Measurements from ENCODE around the gene ANKRD11. TPM values are rescaled to one million over a fixed set of nuclear protein-coding genes. Genes with fewer than 3 reads are reported as not detected.
A peak's percentile ranks its signal among the peaks of the same experiment; 100 is the strongest.

Gene ANKRD11
- total and polyA plus RNA-seq, 9 donors, result 52.1 to 188 (median 109) TPM

DNA sequence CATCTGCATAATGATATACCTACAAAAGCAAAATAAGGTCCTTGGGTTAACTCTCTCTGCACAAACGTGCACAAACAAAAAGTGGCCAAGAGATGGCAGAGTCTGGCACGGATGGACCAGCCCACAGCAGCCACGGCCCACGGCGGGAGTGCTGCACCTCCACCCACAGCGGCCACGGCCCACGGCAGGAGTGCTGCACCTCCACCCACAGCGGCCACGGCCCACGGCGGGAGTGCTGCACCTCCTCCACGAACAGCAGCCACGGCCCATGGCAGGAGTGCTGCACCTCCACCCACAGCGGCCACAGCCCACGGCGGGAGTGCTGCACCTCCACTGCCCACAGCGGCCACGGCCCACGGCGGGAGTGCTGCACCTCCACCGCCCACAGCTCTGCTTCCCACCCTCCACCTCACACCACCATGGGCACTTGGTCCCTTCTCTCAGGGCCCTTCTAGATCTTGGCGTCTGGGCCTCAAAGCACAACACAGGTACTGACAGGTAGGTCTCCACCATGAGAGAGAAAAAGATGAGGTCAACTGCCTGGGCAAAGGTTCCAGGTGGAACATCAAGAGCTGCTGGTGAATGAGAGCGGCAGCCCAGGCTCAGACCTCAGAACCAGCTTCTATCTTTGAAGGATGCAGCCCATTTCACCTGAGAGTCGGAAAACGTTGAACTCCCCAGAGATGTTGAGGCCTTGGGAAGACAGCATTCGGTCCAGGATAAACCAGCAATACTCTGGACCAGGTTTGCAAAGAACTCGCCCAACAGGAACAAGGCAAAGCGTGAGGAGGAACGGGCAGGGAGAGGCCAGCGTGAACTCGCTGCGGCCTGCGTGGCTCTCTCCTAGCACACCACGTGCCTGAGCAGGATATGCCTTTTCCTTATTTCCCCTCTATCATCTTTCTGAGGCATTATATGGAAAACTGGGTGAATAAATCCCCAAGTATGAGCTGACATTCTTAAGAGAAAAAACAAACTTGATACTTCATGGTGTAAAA is 148.4 kb downstream of the ANKRD11 start:
- intact Hi-C loops (cut with DNase I), result no loop called here
- Histone ChIP-seq H3K4me3 (no peak overlapping the region), H3K27me3 (no peaks in the 10 kb centered on the region), H3K9me3 (no peaks in the 10 kb centered on the region), H3K4me1 (ENCODE audit: insufficient read depth) (peaks cover 38% of the 10 kb centered on the region), H3K27ac (no peak overlapping the region), H3K36me3 (no peaks in the 10 kb centered on the region)
- peak in 2 of 5 donors; percentile 16 to 29 for DNase-seq
- 71 to 84% (median 83%) methylated on average over 35 of the region's 35 CpGs for WGBS, 3 donors
- no peak for TF ChIP-seq EP300 (IDR thresholded peaks at IDR 0.05)
- no peak for TF ChIP-seq POLR2A (IDR thresholded peaks at IDR 0.05)
- TF ChIP-seq, protein P1, sequence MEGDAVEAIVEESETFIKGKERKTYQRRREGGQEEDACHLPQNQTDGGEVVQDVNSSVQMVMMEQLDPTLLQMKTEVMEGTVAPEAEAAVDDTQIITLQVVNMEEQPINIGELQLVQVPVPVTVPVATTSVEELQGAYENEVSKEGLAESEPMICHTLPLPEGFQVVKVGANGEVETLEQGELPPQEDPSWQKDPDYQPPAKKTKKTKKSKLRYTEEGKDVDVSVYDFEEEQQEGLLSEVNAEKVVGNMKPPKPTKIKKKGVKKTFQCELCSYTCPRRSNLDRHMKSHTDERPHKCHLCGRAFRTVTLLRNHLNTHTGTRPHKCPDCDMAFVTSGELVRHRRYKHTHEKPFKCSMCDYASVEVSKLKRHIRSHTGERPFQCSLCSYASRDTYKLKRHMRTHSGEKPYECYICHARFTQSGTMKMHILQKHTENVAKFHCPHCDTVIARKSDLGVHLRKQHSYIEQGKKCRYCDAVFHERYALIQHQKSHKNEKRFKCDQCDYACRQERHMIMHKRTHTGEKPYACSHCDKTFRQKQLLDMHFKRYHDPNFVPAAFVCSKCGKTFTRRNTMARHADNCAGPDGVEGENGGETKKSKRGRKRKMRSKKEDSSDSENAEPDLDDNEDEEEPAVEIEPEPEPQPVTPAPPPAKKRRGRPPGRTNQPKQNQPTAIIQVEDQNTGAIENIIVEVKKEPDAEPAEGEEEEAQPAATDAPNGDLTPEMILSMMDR (IDR thresholded peaks at IDR 0.05), result no peak

DNA sequence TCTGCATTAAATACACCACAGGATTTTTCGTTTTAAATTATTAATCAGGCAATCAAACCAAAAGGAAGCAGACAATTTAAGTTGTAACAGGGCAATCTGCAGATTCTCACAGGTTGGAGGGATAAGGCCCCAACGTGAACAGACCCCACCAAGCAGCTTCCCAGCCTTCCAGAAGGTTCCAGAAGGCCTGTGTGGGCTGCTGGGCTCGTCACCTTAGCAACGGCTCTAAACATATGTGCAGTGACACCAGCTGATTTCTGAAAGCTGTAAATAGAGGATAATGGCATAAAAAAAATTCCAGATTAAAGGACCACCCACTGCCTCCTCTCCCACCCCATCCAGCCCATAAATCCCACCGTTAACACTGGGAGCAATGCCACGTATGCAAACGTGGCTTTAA is 149.1 kb downstream of the ANKRD11 start:
- no peak for DNase-seq
- TF ChIP-seq, protein P1 (IDR thresholded peaks at IDR 0.05), result no peak
- TF ChIP-seq EP300 (IDR thresholded peaks at IDR 0.05), result no peak
- TF ChIP-seq POLR2A (IDR thresholded peaks at IDR 0.05), result no peak

DNA sequence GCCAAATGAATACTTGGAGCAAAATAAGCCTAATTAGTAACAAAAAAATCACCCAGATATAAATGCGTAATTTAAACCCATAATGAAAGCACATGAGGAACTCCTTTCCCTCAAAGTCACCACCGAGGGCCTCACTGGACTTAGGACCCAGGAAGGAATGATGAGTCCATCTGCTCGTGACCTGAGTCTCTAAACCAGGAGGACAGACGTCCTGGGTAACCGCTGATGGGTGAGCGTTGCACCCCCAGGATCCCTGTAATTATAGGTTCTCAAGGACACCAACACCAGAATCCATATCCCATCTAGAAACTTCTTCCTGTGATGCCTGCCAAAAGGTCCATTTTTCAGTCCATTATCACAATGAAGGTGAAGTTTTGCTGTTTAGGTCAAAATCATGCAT is 151.5 kb downstream of the ANKRD11 start:
- 44 to 63% (median 56%) methylated on average over 6 of the region's 6 CpGs for WGBS, 3 donors
- H3K36me3 ChIP-seq, result no peaks in the 10 kb centered on the region
- H3K4me1 ChIP-seq (ENCODE audit: insufficient read depth), result peaks cover 36% of the 10 kb centered on the region
- H3K27me3 ChIP-seq, result no peaks in the 10 kb centered on the region
- H3K27ac ChIP-seq, result no peak overlapping the region
- H3K4me3 ChIP-seq, result no peak overlapping the region
- no peak for TF ChIP-seq EP300 (IDR thresholded peaks at IDR 0.05)
- no peak for TF ChIP-seq POLR2A (IDR thresholded peaks at IDR 0.05)
- TF ChIP-seq, protein P1 (IDR thresholded peaks at IDR 0.05), result no peak
- DNase-seq, result no peak
- no peaks in the 10 kb centered on the region for H3K9me3 ChIP-seq
- intact Hi-C loops (cut with DNase I), result loop anchor here in 3 of 4 donors (5.0 to 10.0 kb wide), 3 partner anchors 143 to 218 kb away; no protein-coding TSS in a partner anchor

More for the DNA sequence above, 149.1 kb downstream of the ANKRD11 start:
- H3K27me3 ChIP-seq, result no peaks in the 10 kb centered on the region
- H3K36me3 ChIP-seq, result no peaks in the 10 kb centered on the region
- no peak overlapping the region for H3K4me3 ChIP-seq
- H3K9me3 ChIP-seq, result no peaks in the 10 kb centered on the region
- no peak overlapping the region for H3K27ac ChIP-seq
- intact Hi-C loops (cut with DNase I), result no loop called here
- H3K4me1 ChIP-seq (ENCODE audit: insufficient read depth), result peaks cover 34% of the 10 kb centered on the region
- 35 to 44% (median 41%) methylated on average over 7 of the region's 7 CpGs for WGBS, 3 donors

DNA sequence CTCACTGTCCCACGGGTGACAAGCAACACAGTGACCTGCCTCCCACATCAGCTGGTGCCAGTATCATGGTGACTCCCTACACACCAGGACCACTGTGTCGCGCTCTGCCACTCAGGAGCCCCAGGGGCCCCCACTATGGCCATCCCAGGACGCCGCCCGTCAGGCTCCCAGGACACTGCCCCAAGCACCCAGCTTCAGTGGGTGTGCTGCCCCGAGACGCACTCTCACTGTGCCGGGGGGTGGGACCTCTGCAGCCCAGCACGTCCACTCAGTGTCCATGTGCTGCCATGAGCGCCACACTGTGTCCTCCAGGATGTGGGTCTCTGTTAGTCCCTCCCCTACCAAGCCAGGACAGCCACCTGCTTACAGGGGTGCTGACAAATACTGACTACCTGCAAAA is 152.4 kb downstream of the ANKRD11 start:
- TF ChIP-seq, protein P1 (IDR thresholded peaks at IDR 0.05), result no peak
- TF ChIP-seq POLR2A (IDR thresholded peaks at IDR 0.05), result no peak
- TF ChIP-seq EP300 (IDR thresholded peaks at IDR 0.05), result no peak
- Histone ChIP-seq H3K4me1 (ENCODE audit: insufficient read depth) (peaks cover 33% of the 10 kb centered on the region), H3K9me3 (no peaks in the 10 kb centered on the region), H3K4me3 (no peak overlapping the region), H3K27me3 (no peaks in the 10 kb centered on the region), H3K27ac (no peak overlapping the region), H3K36me3 (no peaks in the 10 kb centered on the region)
- DNase-seq, result peak in 2 of 5 donors; percentile 18 to 32
- 88 to 91% (median 89%) methylated on average over 11 of the region's 11 CpGs for WGBS, 3 donors
- intact Hi-C loops (cut with DNase I), result loop anchor here in 3 of 4 donors (5.0 to 10.0 kb wide), 3 partner anchors 144 to 219 kb away; no protein-coding TSS in a partner anchor
